Activated CD4-positive, alpha-beta memory T cell treated with anti-CD3 and anti-CD28 coated beads, Interleukin-2, amount 10 ng/mL, durations not matched to agents 7 days and 5 days (primary cell): Measurements from ENCODE around the gene RWDD4. TPM values are rescaled to one million over a fixed set of nuclear protein-coding genes. Genes with fewer than 3 reads are reported as not detected.

ENCODE experiments used
- CTCF ChIA-PET: fragments of 350-600 bp; sonication (Branson Sonifier 250); formaldehyde crosslinking; loops from one replicate; lab custom pipeline; 2021; ENCODE audit warnings: antibody characterized with exemption, inconsistent platforms; lab: Charles Lee
- POLR2A ChIA-PET: fragments of 350-600 bp; sonication (Branson Sonifier 250); formaldehyde crosslinking; loops from one replicate; lab custom pipeline; 2021; ENCODE audit warnings: antibody characterized with exemption; lab: Charles Lee
- DNase-seq: peaks from one replicate; pipeline ENCODE4 v3.0.0-alpha.2; 2020
- H3K27ac Mint-ChIP-seq: one replicate; pipeline ENCODE4 v1.8.0; 2021; ENCODE audit warnings: mild to moderate bottlenecking, mixed read lengths
- H3K27me3 Mint-ChIP-seq: one replicate; pipeline ENCODE4 v1.8.0; 2021; ENCODE audit warnings: mixed read lengths
- H3K36me3 Mint-ChIP-seq: one replicate; pipeline ENCODE4 v1.8.0; 2021; ENCODE audit warnings: low read depth, mixed read lengths
- H3K4me1 Mint-ChIP-seq: one replicate; pipeline ENCODE4 v1.8.0; 2021; ENCODE audit warnings: mixed read lengths
- H3K4me3 Mint-ChIP-seq: one replicate; pipeline ENCODE4 v1.8.0; 2021; ENCODE audit warnings: mild to moderate bottlenecking, mixed read lengths
- H3K9me3 Mint-ChIP-seq: one replicate; pipeline ENCODE4 v1.8.0; 2021; ENCODE audit warnings: mixed read lengths
- total RNA-seq, 2 experiments: library from RNA; stranded (reverse); gene quantifications; one replicate each; pipeline ENCODE4 v1.2.3, GENCODE V29; 2021

Gene RWDD4
- total RNA-seq, 2 experiments from 2014 or later, result 13.0 to 15.3 TPM

- Mint-ChIP-seq H3K4me1 (no peaks in the 10 kb centered on the region), H3K27me3 (peaks cover 11% of the 10 kb centered on the region), H3K36me3 (no peaks in the 10 kb centered on the region), H3K27ac (no peak overlapping the region), H3K9me3 (no peaks in the 10 kb centered on the region), H3K4me3 (no peak overlapping the region)
- DNase-seq, result no peak
- ChIA-PET POLR2A (no interaction called here), CTCF (no interaction called here)
Measured at GRCh38 chr4:183611210-183611830, 47.7 kb downstream of the RWDD4 start.

DNA sequence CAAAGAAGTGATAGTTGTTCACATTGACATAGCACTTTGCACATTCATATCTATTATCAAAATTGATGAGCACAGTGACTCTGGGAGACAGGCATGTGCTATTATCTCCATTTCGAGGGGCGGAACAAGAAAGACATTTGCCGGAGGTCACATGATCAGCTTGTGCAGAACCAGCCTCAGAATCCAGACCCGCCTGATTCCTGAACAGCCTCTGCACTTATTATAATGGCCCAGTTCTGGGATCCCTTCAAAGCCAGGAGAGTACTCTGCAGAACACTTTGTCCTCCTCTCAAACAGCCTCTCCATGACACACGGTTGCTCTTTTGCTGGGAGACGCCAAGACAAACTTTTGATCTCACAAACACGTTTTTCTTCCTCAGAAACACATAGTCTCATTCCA is 48.4 kb downstream of the RWDD4 start:
- Mint-ChIP-seq H3K9me3 (no peaks in the 10 kb centered on the region), H3K27me3 (peaks cover 8% of the 10 kb centered on the region), H3K27ac (no peak overlapping the region), H3K4me3 (no peak overlapping the region), H3K4me1 (no peaks in the 10 kb centered on the region), H3K36me3 (no peaks in the 10 kb centered on the region)
- ChIA-PET POLR2A (no interaction called here), CTCF (no interaction called here)
- no peak for DNase-seq

- Mint-ChIP-seq H3K4me3 (no peak overlapping the region), H3K27ac (no peak overlapping the region), H3K27me3 (peaks cover 6% of the 10 kb centered on the region), H3K9me3 (no peaks in the 10 kb centered on the region), H3K4me1 (no peaks in the 10 kb centered on the region), H3K36me3 (no peaks in the 10 kb centered on the region)
- POLR2A ChIA-PET, result no interaction called here
- CTCF ChIA-PET, result no interaction called here
- no peak for DNase-seq
Measured at GRCh38 chr4:183610033-183610432, 49.0 kb downstream of the RWDD4 start.

DNA sequence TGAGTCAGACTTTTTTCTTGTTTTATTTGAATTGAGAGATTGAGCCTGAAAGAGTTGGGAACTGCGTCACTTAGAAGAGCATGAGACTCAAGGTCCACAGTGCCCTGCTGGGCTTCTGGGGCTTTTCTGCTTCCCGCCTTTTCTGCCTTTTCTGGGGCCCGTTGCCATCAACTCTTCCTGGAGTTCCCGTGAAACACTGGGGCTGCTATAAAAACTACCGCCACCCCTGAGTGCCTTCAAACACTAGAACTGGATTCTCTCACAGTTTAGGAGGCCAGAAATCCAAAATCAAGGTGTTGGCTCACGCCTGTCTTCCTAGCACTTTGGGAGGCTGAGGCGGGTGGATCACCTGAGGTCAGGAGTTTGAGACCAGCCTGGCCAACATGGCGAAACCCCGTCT is 49.8 kb downstream of the RWDD4 start:
- Mint-ChIP-seq H3K27ac (no peak overlapping the region), H3K27me3 (peaks cover 1% of the 10 kb centered on the region), H3K4me3 (no peak overlapping the region), H3K4me1 (no peaks in the 10 kb centered on the region), H3K9me3 (no peaks in the 10 kb centered on the region), H3K36me3 (no peaks in the 10 kb centered on the region)
- ChIA-PET POLR2A (no interaction called here), CTCF (interaction anchor here (0.6 to 0.7 kb wide), 2 partner anchors 16 to 653 kb away, joined by 3 to 4 read pairs; no protein-coding TSS in a partner anchor)
- no peak for DNase-seq

DNA sequence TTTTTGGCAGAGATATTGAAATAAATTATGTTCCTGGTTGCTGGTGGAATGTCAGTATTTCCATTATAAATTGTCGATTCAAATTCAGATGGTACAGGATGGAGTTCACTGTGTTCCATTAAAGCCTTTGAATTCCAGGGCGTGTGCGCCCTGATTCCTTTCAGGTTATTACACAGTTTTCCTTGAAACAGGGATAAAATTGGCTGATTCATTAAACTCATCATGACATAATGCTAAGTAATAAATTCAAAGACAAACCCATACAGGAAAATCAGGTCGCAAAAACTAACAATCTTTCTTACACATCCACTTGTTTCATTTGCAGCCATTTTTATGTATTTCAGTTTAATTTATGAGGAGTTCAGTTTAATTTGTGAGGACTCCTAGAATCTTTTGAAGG is 51.1 kb downstream of the RWDD4 start:
- no peaks in the 10 kb centered on the region for H3K9me3 Mint-ChIP-seq
- ChIA-PET POLR2A (no interaction called here), CTCF (no interaction called here)
- no peaks in the 10 kb centered on the region for H3K4me1 Mint-ChIP-seq
- H3K27ac Mint-ChIP-seq, result no peak overlapping the region
- H3K4me3 Mint-ChIP-seq, result no peak overlapping the region
- H3K36me3 Mint-ChIP-seq, result no peaks in the 10 kb centered on the region
- no peak for DNase-seq
- H3K27me3 Mint-ChIP-seq, result no peaks in the 10 kb centered on the region

- no peaks in the 10 kb centered on the region for H3K36me3 Mint-ChIP-seq
- CTCF ChIA-PET, result interaction anchor here (0.7 to 3.9 kb wide), 8 partner anchors 87 to 286 kb away, joined by 3 to 12 read pairs (median 4); no protein-coding TSS in a partner anchor
- DNase-seq, result no peak
- POLR2A ChIA-PET, result no interaction called here
- H3K9me3 Mint-ChIP-seq, result no peaks in the 10 kb centered on the region
- H3K27me3 Mint-ChIP-seq, result peaks cover 4% of the 10 kb centered on the region
- H3K4me1 Mint-ChIP-seq, result no peaks in the 10 kb centered on the region
- no peak overlapping the region for H3K27ac Mint-ChIP-seq
- no peak overlapping the region for H3K4me3 Mint-ChIP-seq
Measured at GRCh38 chr4:183602557-183603027, 56.4 kb downstream of the RWDD4 start.

DNA sequence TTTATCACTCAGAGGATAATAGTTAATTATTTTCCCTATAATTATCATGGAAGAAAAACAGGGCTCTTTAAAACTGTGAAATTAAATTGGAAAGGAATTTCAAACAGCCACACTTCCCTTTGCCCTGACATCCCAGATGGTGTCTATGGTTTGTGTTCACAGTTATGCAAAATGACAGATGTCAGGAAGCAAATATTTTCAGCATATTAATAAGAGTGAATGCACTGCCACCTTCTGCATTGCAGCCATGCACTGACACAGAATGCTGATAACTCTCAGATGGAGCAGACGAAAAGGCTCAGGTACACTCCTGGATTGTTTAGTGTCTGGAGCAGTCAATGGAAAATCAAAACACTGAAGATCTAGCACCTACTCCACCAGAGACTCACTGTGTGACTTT is 57.6 kb downstream of the RWDD4 start:
- ChIA-PET CTCF (interaction anchor here (1.7 to 3.9 kb wide), 2 partner anchors 92 to 132 kb away, joined by 3 to 12 read pairs; no protein-coding TSS in a partner anchor), POLR2A (no interaction called here)
- H3K36me3 Mint-ChIP-seq, result no peaks in the 10 kb centered on the region
- no peak overlapping the region for H3K27ac Mint-ChIP-seq
- no peak for DNase-seq
- no peak overlapping the region for H3K4me3 Mint-ChIP-seq
- no peaks in the 10 kb centered on the region for H3K9me3 Mint-ChIP-seq
- H3K4me1 Mint-ChIP-seq, result no peaks in the 10 kb centered on the region
- H3K27me3 Mint-ChIP-seq, result peaks cover 11% of the 10 kb centered on the region

GRCh38 chr4:183600189-183600685 is 58.7 kb downstream of the RWDD4 start:
- no peak for DNase-seq
- Mint-ChIP-seq H3K27me3 (peaks cover 15% of the 10 kb centered on the region), H3K36me3 (no peaks in the 10 kb centered on the region), H3K27ac (no peak overlapping the region), H3K4me1 (no peaks in the 10 kb centered on the region), H3K4me3 (no peak overlapping the region), H3K9me3 (no peaks in the 10 kb centered on the region)
- ChIA-PET CTCF (interaction anchor here (0.9 to 3.9 kb wide), 4 partner anchors 91 to 131 kb away, joined by 3 to 12 read pairs (median 5); no protein-coding TSS in a partner anchor), POLR2A (interaction anchor here (0.5 kb wide), 1 partner anchor 1833 kb away, joined by 3 read pairs; no protein-coding TSS in a partner anchor)

GRCh38 chr4:183599690-183600089 is 59.3 kb downstream of the RWDD4 start:
- Mint-ChIP-seq H3K9me3 (no peaks in the 10 kb centered on the region), H3K27ac (no peak overlapping the region), H3K4me3 (no peak overlapping the region), H3K27me3 (peaks cover 17% of the 10 kb centered on the region), H3K4me1 (no peaks in the 10 kb centered on the region), H3K36me3 (no peaks in the 10 kb centered on the region)
- no peak for DNase-seq
- POLR2A ChIA-PET, result no interaction called here
- CTCF ChIA-PET, result interaction anchor here (0.9 to 3.9 kb wide), 3 partner anchors 96 to 130 kb away, joined by 3 to 12 read pairs (median 7); no protein-coding TSS in a partner anchor

DNA sequence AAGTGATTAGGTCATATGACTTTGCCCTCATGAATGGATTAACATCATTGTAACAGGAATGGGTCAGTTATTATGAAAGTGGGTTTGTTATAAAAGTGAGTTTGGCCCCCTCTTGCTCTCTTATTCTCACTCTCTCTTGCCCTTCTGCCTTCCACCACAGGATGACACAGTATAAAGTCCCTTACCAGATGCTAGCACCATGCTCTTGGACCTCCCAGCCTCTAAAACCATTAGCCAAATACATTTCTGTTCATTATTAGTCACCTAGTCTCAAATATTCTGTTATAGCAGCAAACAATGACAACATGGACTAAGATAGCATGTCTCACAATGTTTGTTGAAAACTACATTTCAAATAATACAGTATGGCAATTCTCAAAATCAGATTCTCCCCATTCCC is 59.7 kb downstream of the RWDD4 start:
- CTCF ChIA-PET, result interaction anchor here (0.9 to 3.9 kb wide), 2 partner anchors 95 to 130 kb away, joined by 3 to 12 read pairs; no protein-coding TSS in a partner anchor
- DNase-seq, result no peak
- POLR2A ChIA-PET, result no interaction called here
- Mint-ChIP-seq H3K27ac (no peak overlapping the region), H3K4me3 (no peak overlapping the region), H3K4me1 (no peaks in the 10 kb centered on the region), H3K27me3 (peaks cover 19% of the 10 kb centered on the region), H3K9me3 (no peaks in the 10 kb centered on the region), H3K36me3 (no peaks in the 10 kb centered on the region)

DNA sequence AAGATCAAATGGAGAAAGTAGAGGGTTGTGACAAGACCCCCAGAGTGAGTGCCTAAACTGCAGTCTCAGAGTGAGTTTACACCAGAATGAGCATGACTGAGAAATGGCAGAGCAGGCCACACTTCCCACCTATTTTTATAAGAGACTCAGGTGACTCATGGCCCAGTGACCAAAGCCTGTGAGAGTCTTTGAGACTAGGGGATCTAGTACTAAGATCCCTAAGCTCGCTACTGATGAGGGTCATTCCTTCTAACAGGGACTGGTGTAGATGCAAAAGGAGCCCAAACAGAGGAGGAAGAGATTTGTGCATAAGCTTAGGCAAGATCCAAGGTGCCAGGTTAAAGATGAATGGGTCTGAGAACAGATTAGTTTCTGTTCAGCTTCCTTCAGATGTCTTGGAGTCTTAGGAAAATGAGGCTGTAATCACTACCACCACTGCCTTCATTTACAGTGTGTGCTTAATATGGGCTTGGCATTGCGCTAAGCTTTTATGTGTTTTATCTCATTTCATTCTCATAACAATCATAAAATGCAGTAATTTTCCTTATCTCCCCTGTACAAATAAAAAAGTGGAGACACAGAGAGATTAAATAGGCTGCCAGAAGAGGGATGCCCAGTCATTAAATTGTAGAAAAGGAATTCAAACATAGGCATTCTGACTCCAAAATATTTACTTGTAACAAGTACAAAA is 62.8 kb downstream of the RWDD4 start:
- Mint-ChIP-seq H3K27me3 (peaks cover 23% of the 10 kb centered on the region), H3K4me3 (no peak overlapping the region), H3K4me1 (no peaks in the 10 kb centered on the region), H3K36me3 (no peaks in the 10 kb centered on the region), H3K27ac (no peak overlapping the region), H3K9me3 (no peaks in the 10 kb centered on the region)
- ChIA-PET POLR2A (no interaction called here), CTCF (no interaction called here)
- no peak for DNase-seq

GRCh38 chr4:183594823-183595222 is 64.2 kb downstream of the RWDD4 start:
- DNase-seq, result no peak
- Mint-ChIP-seq H3K27ac (no peak overlapping the region), H3K9me3 (no peaks in the 10 kb centered on the region), H3K36me3 (no peaks in the 10 kb centered on the region), H3K4me3 (no peak overlapping the region), H3K27me3 (peaks cover 25% of the 10 kb centered on the region), H3K4me1 (no peaks in the 10 kb centered on the region)
- ChIA-PET CTCF (interaction anchor here (1.0 kb wide), 1 partner anchor 17 kb away, joined by 4 read pairs; no protein-coding TSS in a partner anchor), POLR2A (no interaction called here)

GRCh38 chr4:183591301-183591700 is 67.7 kb downstream of the RWDD4 start:
- POLR2A ChIA-PET, result no interaction called here
- no peaks in the 10 kb centered on the region for H3K9me3 Mint-ChIP-seq
- H3K4me3 Mint-ChIP-seq, result no peak overlapping the region
- H3K27me3 Mint-ChIP-seq, result peaks cover 13% of the 10 kb centered on the region
- DNase-seq, result no peak
- CTCF ChIA-PET, result no interaction called here
- H3K36me3 Mint-ChIP-seq, result no peaks in the 10 kb centered on the region
- H3K27ac Mint-ChIP-seq, result no peak overlapping the region
- no peaks in the 10 kb centered on the region for H3K4me1 Mint-ChIP-seq
